Activated CD4-positive, alpha-beta T cell treated with anti-CD3 and anti-CD28 coated beads, Interleukin-2, amount 50 U/mL, for 48 hours (primary cell): Measurements from ENCODE around the gene HMCN2.
"Not testable (repeated sequence)": the region's sequence is repeated elsewhere in the genome, so short reads cannot be mapped to it uniquely, and the experiment has no call there.

Source experiments
- DNase-seq, 2 experiments: peaks; one replicate each; pipeline ENCODE4 v3.0.0-alpha.2; 2020

The HMCN2 gene

GRCh38 chr9:130239741-130240241, 25.8 kb upstream of the HMCN2 start:
- DNase-seq, result peak; percentile 53 to 70

- peak; percentile 32 to 53 for DNase-seq
Measured at GRCh38 chr9:130240410-130241197, 25.0 kb upstream of the HMCN2 start.

DNA sequence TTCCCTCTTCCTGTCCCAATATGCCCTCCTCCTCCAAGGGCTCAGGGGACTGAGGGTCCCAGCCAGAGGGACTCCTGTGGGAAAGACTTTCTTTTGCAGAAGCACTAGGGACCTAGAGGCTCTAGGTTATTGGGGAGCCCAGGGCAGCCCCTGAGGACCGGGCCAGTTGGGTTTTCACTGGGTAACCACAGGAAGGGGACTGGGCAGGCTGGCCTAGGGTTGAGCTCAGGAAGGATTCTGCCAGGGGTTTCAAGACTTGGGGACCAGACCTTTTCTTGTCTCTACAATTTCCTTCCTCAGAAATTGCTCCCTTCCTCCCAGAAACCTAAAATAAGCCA, 24.4 kb upstream of the HMCN2 start:
- DNase-seq, result no peak

DNA sequence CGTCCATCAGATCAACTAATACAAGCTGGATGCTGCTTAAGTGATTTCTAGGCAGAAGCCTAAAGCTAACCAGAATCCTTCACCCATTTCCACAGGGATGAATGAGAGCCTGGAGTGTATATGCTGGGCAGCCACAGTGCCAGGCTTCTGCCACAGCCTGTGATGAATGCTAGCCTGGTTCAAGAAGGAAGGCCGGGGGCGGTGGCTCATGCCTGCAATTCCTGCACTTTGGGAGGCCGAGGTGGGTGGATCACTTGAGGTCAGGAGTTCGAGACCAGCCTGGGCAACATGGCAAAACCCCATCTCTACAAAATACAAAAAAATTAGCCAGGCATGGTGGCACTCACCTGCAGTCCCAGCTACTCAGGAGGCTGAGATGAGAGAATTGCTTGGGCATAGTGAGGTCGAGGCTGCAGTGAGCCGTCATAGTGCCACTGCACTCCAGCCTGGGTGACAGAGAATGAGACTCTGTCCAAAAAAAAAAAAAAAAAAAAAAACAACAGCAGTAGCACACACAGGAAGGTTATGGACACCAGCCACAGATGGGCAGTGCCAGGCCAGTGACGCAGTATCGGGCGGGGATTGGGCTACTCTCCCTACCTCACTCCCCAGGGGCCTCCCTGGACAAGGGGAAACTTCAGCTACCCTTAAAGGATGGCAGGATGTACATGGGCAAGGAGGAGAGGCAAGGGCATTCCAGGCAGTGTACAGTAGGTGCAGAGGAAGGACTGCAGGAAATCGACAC, 23.1 kb upstream of the HMCN2 start:
- DNase-seq, result no peak

DNA sequence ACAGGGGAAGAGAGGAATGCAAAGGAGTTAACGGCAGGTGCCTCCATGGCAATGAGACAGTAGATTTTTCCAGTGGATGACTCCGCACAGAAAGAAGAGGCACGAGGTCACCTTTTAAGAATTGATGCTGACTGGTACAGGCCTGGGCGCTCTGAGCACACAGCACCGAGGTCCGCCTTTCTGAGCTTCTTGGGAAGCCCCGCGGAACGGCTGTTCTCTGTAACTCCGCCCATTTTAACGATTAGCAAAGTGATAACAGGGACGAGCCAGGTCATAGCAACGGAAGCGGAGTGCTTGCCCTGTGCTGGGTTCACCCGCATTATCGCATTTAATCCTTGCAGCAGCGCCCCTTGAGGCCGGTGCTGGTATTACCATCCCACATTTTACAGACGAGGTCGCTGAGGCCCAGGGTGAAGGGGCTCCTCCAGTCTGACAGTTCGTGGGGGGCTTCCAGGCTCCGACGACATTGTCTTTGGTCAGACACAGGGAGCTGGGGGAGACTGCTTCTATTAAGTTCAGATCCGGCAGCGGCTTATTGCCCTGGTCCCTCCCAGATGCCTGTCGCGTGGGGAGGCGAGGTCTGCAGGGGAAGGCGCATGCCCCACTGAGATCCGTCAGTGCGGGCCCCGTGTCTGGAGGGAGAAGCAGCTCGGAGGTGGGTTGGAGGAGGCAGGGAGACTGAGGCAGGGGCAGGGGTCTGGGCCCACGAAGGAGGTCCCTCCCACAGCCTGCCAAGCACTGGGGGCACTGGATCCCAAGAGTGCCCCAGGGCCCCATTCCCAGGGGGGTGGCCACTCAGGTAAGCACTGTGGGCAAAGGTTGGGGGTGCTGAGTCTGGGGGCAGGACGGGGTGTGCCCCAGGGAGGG, 22.3 kb upstream of the HMCN2 start:
- DNase-seq, result peak; percentile 89 to 90

DNA sequence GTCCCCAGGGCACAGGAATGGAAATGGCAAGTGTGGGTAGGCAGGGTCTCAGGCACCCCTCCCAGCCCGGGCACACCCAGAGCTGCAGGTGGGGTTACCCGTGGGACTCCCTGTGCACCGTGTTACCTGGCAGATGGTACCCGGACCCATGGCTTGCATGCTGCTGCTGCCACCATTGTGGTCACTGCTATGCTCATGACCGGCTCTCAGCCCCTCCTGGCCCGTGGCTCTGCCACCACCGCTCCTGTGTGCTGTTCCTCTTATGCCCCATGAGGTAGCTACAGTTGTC, 21.7 kb upstream of the HMCN2 start:
- DNase-seq, result no peak

- no peak for DNase-seq
Measured at GRCh38 chr9:130244548-130245165, 20.9 kb upstream of the HMCN2 start.

- DNase-seq, result no peak
Measured at GRCh38 chr9:130245474-130245873, 20.1 kb upstream of the HMCN2 start.

DNA sequence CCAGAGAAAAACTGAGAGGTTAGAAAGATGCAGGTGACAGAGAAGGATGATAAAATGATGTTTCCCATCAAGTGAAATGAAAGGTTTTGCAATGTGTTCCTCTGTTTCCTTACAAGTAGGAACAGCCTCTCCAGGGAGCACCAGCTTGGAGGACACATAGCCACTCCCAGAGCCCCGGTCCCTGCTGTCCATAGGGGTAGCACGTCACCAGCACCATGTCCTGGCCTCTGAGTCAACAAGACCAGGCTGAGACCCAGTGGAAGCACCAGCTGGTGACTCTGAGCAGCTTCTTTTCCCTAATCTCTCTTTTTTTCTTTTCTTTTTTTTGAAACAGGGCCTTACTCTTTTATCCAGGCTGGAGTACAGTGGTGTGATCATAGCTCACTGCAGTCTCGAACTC, 19.4 kb upstream of the HMCN2 start:
- no peak for DNase-seq

- DNase-seq, result no peak
Measured at GRCh38 chr9:130254747-130255630, 10.6 kb upstream of the HMCN2 start.

- no peak for DNase-seq
Measured at GRCh38 chr9:130255631-130256134, 9.9 kb upstream of the HMCN2 start.

DNA sequence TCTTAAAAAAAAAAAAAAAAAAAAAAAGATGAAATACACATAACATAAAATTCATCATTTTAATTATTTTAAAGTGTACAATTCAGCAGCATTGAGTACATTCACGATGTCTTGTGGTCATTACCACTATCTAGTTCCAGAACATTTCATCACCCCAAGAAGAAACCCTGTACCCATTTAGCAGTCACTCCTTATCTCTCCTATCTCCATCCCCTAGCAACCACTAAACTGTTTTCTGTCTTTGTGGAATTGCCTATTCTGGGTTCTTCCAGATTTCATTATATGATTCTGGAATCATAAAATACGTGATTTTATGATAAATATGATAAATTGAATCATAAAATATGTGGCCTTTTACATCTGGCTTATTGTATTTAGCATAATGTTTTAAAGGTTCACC, 8.9 kb upstream of the HMCN2 start:
- DNase-seq, result no peak

- not testable (repeated sequence) for DNase-seq
Measured at GRCh38 chr9:130258137-130258536, 7.4 kb upstream of the HMCN2 start.

DNA sequence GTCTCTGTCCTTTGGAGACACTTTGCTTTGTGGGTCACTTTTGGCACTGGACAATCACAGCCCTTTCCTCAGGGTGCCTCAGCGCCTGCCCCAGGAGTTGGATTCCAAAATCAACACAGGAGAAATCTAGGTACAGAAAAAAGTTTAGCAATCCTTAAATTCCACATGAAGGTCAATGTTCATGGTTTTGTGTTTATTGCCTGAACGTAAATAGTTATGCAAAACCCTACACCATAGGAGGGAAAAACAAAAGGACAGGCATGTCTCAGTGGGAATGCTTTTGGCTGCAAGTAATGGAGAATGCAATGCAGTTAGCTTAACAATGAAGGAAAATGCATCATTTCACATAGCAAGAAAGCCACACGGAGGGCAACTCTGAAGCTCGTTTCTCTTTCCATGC, 6.5 kb upstream of the HMCN2 start:
- no peak for DNase-seq

- DNase-seq, result no peak
Measured at GRCh38 chr9:130260816-130261765, 4.5 kb upstream of the HMCN2 start.

DNA sequence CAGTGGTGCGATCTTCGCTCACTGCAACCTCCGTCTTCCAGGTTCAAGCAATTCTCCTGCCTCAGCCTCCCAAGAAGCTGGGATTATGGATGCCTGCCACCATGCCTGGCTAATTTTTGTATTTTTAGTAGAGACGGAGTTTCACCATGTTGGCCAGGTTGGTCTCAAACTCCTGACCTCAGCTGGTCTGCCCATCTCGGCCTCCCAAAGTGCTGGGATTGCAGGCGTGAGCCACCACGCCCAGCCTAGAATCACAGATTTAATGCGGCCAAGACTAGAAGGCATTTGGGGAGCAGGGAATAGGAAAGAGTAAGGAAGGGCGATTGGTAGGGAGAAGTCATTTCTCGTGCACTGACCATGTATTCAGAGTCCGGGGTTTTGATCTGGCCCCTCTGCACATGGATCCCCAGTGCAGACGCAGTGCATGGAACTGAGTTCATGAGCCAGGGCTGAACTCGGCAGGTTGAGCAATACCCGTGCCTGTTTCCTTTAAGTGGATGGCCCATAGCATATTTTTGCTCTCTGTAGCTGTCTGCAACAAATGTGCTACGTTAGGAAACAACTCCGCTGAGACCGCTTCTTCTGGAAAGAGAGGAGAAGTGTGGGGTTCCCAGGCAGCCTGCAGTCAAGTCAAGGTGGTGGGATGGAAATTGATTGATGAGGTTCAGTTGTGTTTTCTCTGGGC, 3.4 kb upstream of the HMCN2 start:
- no peak for DNase-seq

DNA sequence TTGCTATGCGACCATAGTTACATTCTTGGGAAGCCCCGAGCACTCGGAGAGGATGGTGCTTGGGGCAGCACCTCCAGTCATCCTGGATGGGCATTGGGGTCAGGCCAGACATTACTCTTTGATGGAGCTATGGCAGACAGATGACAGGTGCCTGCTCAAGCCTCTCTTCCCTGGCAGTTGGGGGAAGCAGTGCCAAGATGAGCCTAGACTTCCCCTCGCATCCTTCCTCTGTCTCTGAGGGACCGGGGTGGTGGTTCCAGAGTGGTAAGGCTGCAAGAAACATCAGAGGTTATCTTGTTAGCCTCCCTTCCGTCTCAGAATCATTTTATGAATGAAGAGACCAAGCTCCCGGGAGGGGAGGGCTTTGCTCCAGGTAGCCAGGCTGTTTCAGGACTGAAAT, 2.8 kb upstream of the HMCN2 start:
- DNase-seq, result no peak

GRCh38 chr9:130263601-130264413, 1.8 kb upstream of the HMCN2 start:
- no peak for DNase-seq
